H9 (cell line): ENCODE measurements around the gene SLC35A2. TPM values are rescaled to one million over a fixed set of nuclear protein-coding genes. Genes with fewer than 3 reads are reported as not detected.
"Not testable (repeated sequence)": the region's sequence is repeated elsewhere in the genome, so short reads cannot be mapped to it uniquely, and the experiment has no call there.

Source experiments
- DNase-seq: peaks from one replicate; pipeline ENCODE4 v3.0.0-alpha.2; 2017
- H2AFZ ChIP-seq: one replicate; pipeline ENCODE4 v1.6.1; 2013; ENCODE audit warnings: mild to moderate bottlenecking, low read length, control low read depth, moderate library complexity
- H2AK5ac ChIP-seq: 2 replicates; pipeline ENCODE4 v1.6.1; 2013; ENCODE audit warnings: low read length, control low read depth, mixed read lengths; ENCODE audit not compliant: insufficient read length
- H2BK120ac ChIP-seq: one replicate; pipeline ENCODE4 v1.6.1; 2013; ENCODE audit warnings: low read depth, mild to moderate bottlenecking, low read length, control low read depth, inconsistent platforms; ENCODE audit not compliant: poor library complexity, severe bottlenecking
- H2BK12ac ChIP-seq: 2 replicates; pipeline ENCODE4 v1.6.1; 2013; ENCODE audit warnings: low read length, control low read depth, mixed read lengths, low read depth; ENCODE audit not compliant: insufficient read length
- H2BK15ac ChIP-seq: 2 replicates; pipeline ENCODE4 v1.6.1; 2013; ENCODE audit warnings: low read depth, low read length, control low read depth
- H2BK20ac ChIP-seq: one replicate; pipeline ENCODE4 v1.6.1; 2013; ENCODE audit warnings: low read depth, mild to moderate bottlenecking, low read length, control low read depth, inconsistent platforms; ENCODE audit not compliant: poor library complexity, severe bottlenecking
- H2BK5ac ChIP-seq: 2 replicates; pipeline ENCODE4 v1.6.1; 2013; ENCODE audit warnings: low read length, control low read depth, mixed read lengths; ENCODE audit not compliant: insufficient read length
- H3K14ac ChIP-seq: 2 replicates; pipeline ENCODE4 v1.6.1; 2013; ENCODE audit warnings: low read length, control low read depth; ENCODE audit not compliant: insufficient read depth
- H3K18ac ChIP-seq: 2 replicates; pipeline ENCODE4 v1.6.1; 2013; ENCODE audit warnings: low read depth, mild to moderate bottlenecking, mixed read lengths, low read length, control low read depth; ENCODE audit not compliant: insufficient read length
- H3K23ac ChIP-seq: 2 replicates; pipeline ENCODE4 v1.6.1; 2013; ENCODE audit warnings: low read length, control low read depth, mixed read lengths, low read depth; ENCODE audit not compliant: insufficient read length
- H3K23me2 ChIP-seq: 2 replicates; pipeline ENCODE4 v1.6.1; 2013; ENCODE audit warnings: low read depth, mild to moderate bottlenecking, mixed read lengths, low read length, control low read depth; ENCODE audit not compliant: insufficient read length, poor library complexity, severe bottlenecking
- H3K27ac ChIP-seq: 2 replicates; pipeline ENCODE4 v1.5.1; 2013; ENCODE audit warnings: low read length, control low read depth, mixed read lengths, low read depth; ENCODE audit not compliant: insufficient read length
- H3K27me3 ChIP-seq: 2 replicates; pipeline ENCODE4 v1.6.1; 2013; ENCODE audit warnings: low read length, control low read depth, inconsistent platforms; ENCODE audit not compliant: insufficient read depth
- H3K4ac ChIP-seq: 2 replicates; pipeline ENCODE4 v1.6.1; 2013; ENCODE audit warnings: low read depth, mild to moderate bottlenecking, control low read depth, inconsistent platforms, low read length, moderate library complexity
- H3K4me1 ChIP-seq: 2 replicates; pipeline ENCODE4 v1.6.1; 2013; ENCODE audit warnings: low read length, control low read depth, inconsistent platforms; ENCODE audit not compliant: insufficient read depth
- H3K4me2 ChIP-seq: 2 replicates; pipeline ENCODE4 v1.6.1; 2013; ENCODE audit warnings: low read length, control low read depth, mixed read lengths; ENCODE audit not compliant: insufficient read length, insufficient read depth
- H3K56ac ChIP-seq: 2 replicates; pipeline ENCODE4 v1.6.1; 2013; ENCODE audit warnings: low read depth, mild to moderate bottlenecking, mixed read lengths, low read length, control low read depth; ENCODE audit not compliant: insufficient read length
- H3K79me1 ChIP-seq: 2 replicates; pipeline ENCODE4 v1.6.1; 2013; ENCODE audit warnings: low read depth, mild to moderate bottlenecking, moderate library complexity, low read length, control low read depth, inconsistent platforms; ENCODE audit not compliant: insufficient read depth, poor library complexity, severe bottlenecking
- H3K79me2 ChIP-seq: 2 replicates; pipeline ENCODE4 v1.6.1; 2013; ENCODE audit warnings: low read length, control low read depth, inconsistent platforms; ENCODE audit not compliant: insufficient read depth
- H3K9ac ChIP-seq: 2 replicates; pipeline ENCODE4 v1.6.1; 2013; ENCODE audit warnings: low read length, control low read depth, mixed read lengths; ENCODE audit not compliant: insufficient read length; ENCODE audit errors: extremely low read depth
- H3K9me3 ChIP-seq: one replicate; pipeline ENCODE4 v1.6.1; 2013; ENCODE audit warnings: low read depth, low read length, inconsistent platforms; ENCODE audit not compliant: control insufficient read depth
- H3T11ph ChIP-seq: one replicate; pipeline ENCODE4 v1.6.1; 2013; ENCODE audit warnings: mild to moderate bottlenecking, low read length, control low read depth, inconsistent platforms
- H4K20me1 ChIP-seq: one replicate; pipeline ENCODE4 v1.6.1; 2013; ENCODE audit not compliant: control insufficient read depth, insufficient read length, insufficient read depth
- H4K5ac ChIP-seq: 2 replicates; pipeline ENCODE4 v1.6.1; 2013; ENCODE audit warnings: low read depth, mild to moderate bottlenecking, mixed read lengths, low read length, control low read depth; ENCODE audit not compliant: insufficient read length
- H4K8ac ChIP-seq: replicated peaks from 2 replicates; pipeline ENCODE4 v1.6.1; 2013; ENCODE audit warnings: low read length, control low read depth, mixed read lengths, low read depth; ENCODE audit not compliant: insufficient read length
- H4K91ac ChIP-seq: 2 replicates; pipeline ENCODE4 v1.6.1; 2013; ENCODE audit warnings: low read depth, mild to moderate bottlenecking, moderate library complexity, mixed read lengths, low read length, control low read depth; ENCODE audit not compliant: insufficient read length
- H3K27ac Mint-ChIP-seq, 3 experiments: 2 replicates in 2 of 3; 3 replicates in 1 of 3; pipeline ENCODE4 v1.8.0; 2020 to 2021; ENCODE audit warnings: mixed read lengths in 3 of 3, mild to moderate bottlenecking in 1 of 3, moderate library complexity in 1 of 3
- H3K27me3 Mint-ChIP-seq: 2 replicates; pipeline ENCODE4 v1.8.0; 2021; ENCODE audit warnings: low read depth, mild to moderate bottlenecking, moderate library complexity, mixed read lengths
- H3K36me3 Mint-ChIP-seq, 3 experiments: 2 replicates in 2 of 3; 3 replicates in 1 of 3; pipeline ENCODE4 v1.8.0; 2020 to 2021; ENCODE audit warnings: low read depth in 3 of 3, mixed read lengths in 3 of 3; ENCODE audit not compliant: insufficient read depth in 1 of 3
- H3K4me1 Mint-ChIP-seq, 2 experiments: 2 replicates each; pipeline ENCODE4 v1.8.0; 2020; ENCODE audit warnings: mixed read lengths in 2 of 2
- H3K4me3 Mint-ChIP-seq, 2 experiments: 2 replicates in 1 of 2; 3 replicates in 1 of 2; pipeline ENCODE4 v1.8.0; 2020 to 2021; ENCODE audit warnings: mild to moderate bottlenecking in 2 of 2, mixed read lengths in 2 of 2, moderate library complexity in 1 of 2
- H3K9me3 Mint-ChIP-seq, 2 experiments: 2 replicates in 1 of 2; 3 replicates in 1 of 2; pipeline ENCODE4 v1.8.0; 2020; ENCODE audit warnings: mild to moderate bottlenecking in 2 of 2, mixed read lengths in 2 of 2, moderate library complexity in 1 of 2
- WGBS: extraction: QIAGEN DNeasy Blood & Tissue Kit; methylation state at CpG from one replicate; pipeline ENCODE4 v1.1.7; 2013; ENCODE audit warnings: missing lambda C conversion rate, low lambda C conversion rate, mixed read lengths; ENCODE audit not compliant: insufficient read length; ENCODE audit errors: extremely low coverage; 5-methylcytosine and 5-hydroxymethylcytosine counted together
- total RNA-seq: library from RNA; stranded (reverse); gene quantifications from 2 replicates; pipeline ENCODE4 v1.2.1, GENCODE V29; 2021

The SLC35A2 gene
- total RNA-seq, 1 experiment from 2014 or later = 32.9 TPM

- H3K4me1 Mint-ChIP-seq, H4K8ac ChIP-seq, H2AK5ac ChIP-seq, H3K27ac Mint-ChIP-seq, H4K5ac ChIP-seq, H3K56ac ChIP-seq, H3T11ph ChIP-seq, H2BK12ac ChIP-seq, H3K4me2 ChIP-seq, H4K20me1 ChIP-seq, H3K79me2 ChIP-seq, H2BK20ac ChIP-seq, H4K91ac ChIP-seq, H3K27me3 Mint-ChIP-seq, H3K23me2 ChIP-seq, H3K27ac ChIP-seq, H3K9ac ChIP-seq, H3K4me1 ChIP-seq, DNase-seq, H3K27me3 ChIP-seq, H2BK15ac ChIP-seq, H3K18ac ChIP-seq, H3K36me3 Mint-ChIP-seq, H3K79me1 ChIP-seq, H2BK5ac ChIP-seq, H3K4ac ChIP-seq, H3K23ac ChIP-seq, H3K14ac ChIP-seq, H2AFZ ChIP-seq, H2BK120ac ChIP-seq, H3K4me3 Mint-ChIP-seq, H3K9me3 ChIP-seq: not testable (repeated sequence)
- no CpG with 5 or more reads among the region's 2 CpGs for WGBS
- peaks cover 48 to 50% of the 10 kb centered on the region in 2 experiments for H3K9me3 Mint-ChIP-seq
Measured at GRCh38 chrX:48872017-48872416, 39.4 kb downstream of the SLC35A2 start.
